GM12892 (cell line): ENCODE results near the gene SH2D7.

Experiments
- POLR2A ChIP-seq: IDR thresholded peaks from 2 replicates; pipeline ENCODE4 v1.6.1; 2011; ENCODE audit warnings: low read depth, low read length, control low read depth
- POLR2AphosphoS5 ChIP-seq: IDR thresholded peaks from 2 replicates; pipeline ENCODE4 v1.6.1; 2011; ENCODE audit warnings: low read depth, low read length, control low read depth
- TAF1 ChIP-seq: IDR thresholded peaks from 2 replicates; pipeline ENCODE4 v1.6.1; 2011; ENCODE audit warnings: low read depth, mild to moderate bottlenecking, control low read depth, low read length, borderline replicate concordance

DNA sequence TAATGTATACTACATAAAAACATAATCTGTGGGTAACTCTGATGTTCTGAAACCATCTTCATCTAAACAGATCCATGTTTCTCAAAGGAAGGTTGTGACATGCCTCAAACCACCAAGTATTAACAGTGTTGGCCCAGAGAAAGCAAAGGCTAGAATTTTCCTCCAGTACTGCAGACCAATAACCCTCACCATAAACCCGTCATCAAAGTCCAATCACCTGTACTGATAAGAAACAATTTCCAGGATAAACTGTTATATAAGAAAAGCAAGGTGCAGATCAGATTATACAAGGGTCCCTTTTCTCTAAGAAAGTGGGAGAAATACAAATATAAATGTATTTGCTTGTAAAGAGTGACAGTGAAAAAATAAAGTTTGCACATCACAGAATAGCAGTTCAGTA, 47.2 kb upstream of the SH2D7 start:
- no peak for TF ChIP-seq POLR2A
- no peak for TF ChIP-seq POLR2AphosphoS5
- TF ChIP-seq TAF1 = no peak
